SJCRH30 (cell line): ENCODE measurements around the gene TSPAN33. TPM values are rescaled to one million over a fixed set of nuclear protein-coding genes. Genes with fewer than 3 reads are reported as not detected.
A peak's percentile ranks its signal among the peaks of the same experiment; 100 is the strongest.
"Not testable (repeated sequence)": the region's sequence is repeated elsewhere in the genome, so short reads cannot be mapped to it uniquely, and the experiment has no call there.

ENCODE experiments used
- DNase-seq, 2 experiments: peaks; one replicate each; pipeline ENCODE4 v3.0.0-alpha.2; 2015 to 2020
- H3K27ac ChIP-seq: fragments of 250-450 bp; sonication (Bioruptor Pico); 2 replicates; pipeline ENCODE4 v1.5.1; 2020; ENCODE audit warnings: mild to moderate bottlenecking, moderate library complexity
- H3K27me3 ChIP-seq: fragments of 250-450 bp; sonication (Bioruptor Pico); 2 replicates; pipeline ENCODE4 v1.5.1; 2020; ENCODE audit warnings: mild to moderate bottlenecking, moderate library complexity
- H3K36me3 ChIP-seq: fragments of 250-450 bp; sonication (Bioruptor Pico); 2 replicates; pipeline ENCODE4 v1.5.1; 2020; ENCODE audit warnings: mild to moderate bottlenecking, moderate library complexity
- H3K4me1 ChIP-seq: fragments of 250-450 bp; sonication (Bioruptor Pico); 2 replicates; pipeline ENCODE4 v1.5.1; 2020; ENCODE audit warnings: mild to moderate bottlenecking, moderate library complexity
- H3K4me3 ChIP-seq: fragments of 250-450 bp; sonication (Bioruptor Pico); 2 replicates; pipeline ENCODE4 v1.5.1; 2020; ENCODE audit warnings: mild to moderate bottlenecking, moderate library complexity
- H3K9me3 ChIP-seq: fragments of 250-450 bp; sonication (Bioruptor Pico); replicated peaks from 2 replicates; pipeline ENCODE4 v1.5.1; 2020; ENCODE audit warnings: mild to moderate bottlenecking, moderate library complexity
- total RNA-seq: library from RNA; depleted of rRNA; stranded (reverse); fragments of >200 nt; shearing (Covaris generic); gene quantifications from 2 replicates; pipeline ENCODE4 v1.2.3, GENCODE V29; 2014; rRNA removed

TSPAN33 gene, protein sequence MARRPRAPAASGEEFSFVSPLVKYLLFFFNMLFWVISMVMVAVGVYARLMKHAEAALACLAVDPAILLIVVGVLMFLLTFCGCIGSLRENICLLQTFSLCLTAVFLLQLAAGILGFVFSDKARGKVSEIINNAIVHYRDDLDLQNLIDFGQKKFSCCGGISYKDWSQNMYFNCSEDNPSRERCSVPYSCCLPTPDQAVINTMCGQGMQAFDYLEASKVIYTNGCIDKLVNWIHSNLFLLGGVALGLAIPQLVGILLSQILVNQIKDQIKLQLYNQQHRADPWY
- 47.8 and 49.1 TPM in 2 replicates for total RNA-seq

DNA sequence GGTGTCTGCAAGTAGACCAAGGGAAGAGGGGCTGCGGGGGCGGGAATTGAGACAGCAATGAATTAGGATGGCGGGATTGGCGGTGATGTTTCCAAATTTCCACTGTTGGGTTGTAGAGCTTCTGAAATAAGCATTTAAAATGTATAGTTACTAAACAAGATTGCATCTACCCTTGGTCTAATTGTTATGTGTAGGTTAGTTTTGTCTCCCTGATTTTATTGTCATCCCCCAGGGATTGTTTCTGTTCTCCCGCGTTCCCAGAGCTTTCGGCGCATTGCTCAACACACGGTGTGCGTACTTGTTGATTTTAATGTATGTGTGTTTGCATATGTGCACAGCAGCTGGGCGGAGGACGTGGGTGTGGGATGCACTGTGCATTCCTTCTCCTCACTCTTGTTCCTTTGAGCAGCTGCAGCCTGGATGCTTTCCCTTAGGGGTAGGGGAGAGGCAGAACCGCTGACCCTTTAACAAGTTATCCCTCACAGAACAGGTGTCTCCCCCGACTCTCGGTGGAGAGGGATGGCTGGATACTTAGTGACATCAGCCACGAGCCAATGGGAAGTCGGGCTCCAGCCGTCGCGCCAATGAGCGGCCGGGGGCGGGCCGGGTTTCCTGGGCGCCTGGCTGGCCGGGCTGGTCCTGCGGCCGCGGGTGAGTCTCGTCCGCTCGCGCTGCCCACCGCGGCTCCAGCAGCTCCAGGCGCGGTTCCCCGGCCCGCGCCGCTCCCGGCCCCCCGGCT lies at the start of gene TSPAN33:
TSS of gene TSPAN33 (plus strand) at position 613 of the 739 bp plus-strand sequence. CDS start 274 bp downstream, outside the sequence.
- Histone ChIP-seq H3K4me1 (peaks cover 16% of the 10 kb centered on the region), H3K9me3 (no peaks in the 10 kb centered on the region), H3K27ac (no peak within 1 kb of the TSS), H3K27me3 (no peaks in the 10 kb centered on the region), H3K36me3 (no peaks in the 10 kb centered on the region), H3K4me3 (peak within 1 kb of the TSS; percentile 61)
- peak; percentile 94 to 97 for DNase-seq

DNA sequence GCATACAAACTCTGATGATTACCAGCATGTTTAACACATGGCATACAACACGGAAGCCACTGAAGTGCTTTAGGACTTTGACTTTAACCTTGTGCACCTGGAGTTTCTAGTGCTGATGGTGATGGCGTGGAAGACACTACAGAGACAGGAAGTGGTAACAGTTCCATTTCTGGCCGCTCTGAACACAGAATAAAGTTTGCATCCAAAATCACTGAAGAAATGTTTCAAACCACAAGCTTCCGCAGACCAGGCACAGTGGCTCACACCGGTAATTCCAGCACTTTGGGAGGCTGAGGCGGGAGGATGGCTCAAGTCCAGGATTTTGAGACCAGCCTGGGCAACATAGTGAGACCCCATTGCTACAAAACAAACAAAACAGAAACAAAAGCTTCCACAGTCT lies 49.2 kb upstream of the TSPAN33 start:
- Histone ChIP-seq H3K27me3 (no peaks in the 10 kb centered on the region), H3K9me3 (no peaks in the 10 kb centered on the region), H3K27ac (no peak overlapping the region), H3K4me1 (no peaks in the 10 kb centered on the region), H3K4me3 (no peak overlapping the region), H3K36me3 (no peaks in the 10 kb centered on the region)
- no peak for DNase-seq

DNA sequence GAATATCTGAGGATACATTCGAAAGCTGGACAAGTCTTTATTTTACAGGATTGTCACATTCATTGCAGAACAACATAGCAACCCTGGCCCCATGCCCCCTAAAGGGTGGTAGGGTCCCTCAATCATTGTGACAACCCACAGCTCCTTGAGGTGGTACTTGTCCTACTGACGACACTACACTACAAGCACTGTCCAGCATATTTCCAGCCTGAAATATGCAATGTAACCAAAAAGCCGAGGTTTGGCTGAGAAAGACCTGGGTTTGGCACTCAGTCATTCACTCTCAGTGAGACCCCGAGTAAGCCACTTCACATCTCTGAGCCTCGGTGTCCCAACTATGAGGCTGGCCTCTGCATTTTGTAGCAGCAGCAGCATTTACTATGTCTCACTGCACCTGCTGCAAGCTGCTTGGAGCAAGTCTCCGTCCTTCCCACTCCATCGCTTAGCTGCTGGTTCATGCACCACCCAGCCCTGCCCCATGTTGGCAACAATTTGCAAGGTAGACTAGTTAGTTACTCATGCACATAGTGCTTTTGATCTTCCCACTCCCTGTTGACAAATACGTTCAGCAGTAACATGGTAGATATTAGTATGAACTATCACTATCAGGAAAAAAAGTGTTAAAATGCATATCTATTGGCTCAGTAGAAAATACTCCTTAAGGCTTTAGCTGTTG lies 46.0 kb upstream of the TSPAN33 start:
- no peak for DNase-seq
- H3K4me3 ChIP-seq: no peak overlapping the region
- H3K36me3 ChIP-seq: no peaks in the 10 kb centered on the region
- no peak overlapping the region for H3K27ac ChIP-seq
- H3K9me3 ChIP-seq: no peaks in the 10 kb centered on the region
- H3K4me1 ChIP-seq: peaks cover 29% of the 10 kb centered on the region
- no peaks in the 10 kb centered on the region for H3K27me3 ChIP-seq

DNA sequence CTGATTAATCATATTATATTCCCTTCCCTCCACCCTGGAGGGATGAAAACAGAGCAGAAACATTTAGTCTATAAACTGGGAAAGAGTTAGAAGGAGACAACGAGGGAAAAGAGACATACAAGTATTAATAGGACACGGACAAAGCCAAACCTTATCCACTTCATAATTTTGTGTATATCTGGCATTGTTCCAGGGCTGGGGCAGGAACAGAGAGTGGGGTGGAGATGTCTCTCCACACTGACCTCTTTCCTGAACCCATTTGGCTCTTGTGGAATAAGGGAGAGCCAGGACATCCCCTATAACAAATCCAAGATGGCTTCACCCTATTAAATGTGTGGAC lies 43.7 kb upstream of the TSPAN33 start:
- no peak for DNase-seq
- Histone ChIP-seq H3K36me3 (no peaks in the 10 kb centered on the region), H3K27ac (no peak overlapping the region), H3K4me1 (peaks cover 46% of the 10 kb centered on the region), H3K9me3 (no peaks in the 10 kb centered on the region), H3K4me3 (no peak overlapping the region), H3K27me3 (no peaks in the 10 kb centered on the region)

DNA sequence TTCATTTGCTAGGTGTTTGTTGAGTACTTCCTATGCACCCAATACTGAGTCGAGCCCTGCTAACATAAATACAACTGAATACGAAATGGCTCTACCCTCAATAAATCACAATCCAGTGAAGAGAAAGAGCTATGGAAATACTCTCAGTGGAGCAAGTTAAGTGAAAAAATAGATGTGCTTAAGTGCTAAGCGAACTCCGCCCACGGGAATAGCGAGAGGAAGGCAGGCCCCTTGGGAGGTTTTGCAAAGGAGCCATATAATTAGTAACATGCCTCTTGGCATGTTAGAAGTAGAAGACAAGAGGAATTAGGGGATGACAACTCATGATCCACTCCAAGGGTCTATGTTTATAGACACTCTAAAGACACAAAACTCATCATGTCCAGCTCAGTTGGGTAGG lies 42.8 kb upstream of the TSPAN33 start:
- peak overlapping the region; percentile 95 for H3K27ac ChIP-seq
- H3K4me3 ChIP-seq: no peak overlapping the region
- no peaks in the 10 kb centered on the region for H3K27me3 ChIP-seq
- H3K4me1 ChIP-seq: peaks cover 46% of the 10 kb centered on the region
- no peak for DNase-seq
- no peaks in the 10 kb centered on the region for H3K9me3 ChIP-seq
- no peaks in the 10 kb centered on the region for H3K36me3 ChIP-seq

DNA sequence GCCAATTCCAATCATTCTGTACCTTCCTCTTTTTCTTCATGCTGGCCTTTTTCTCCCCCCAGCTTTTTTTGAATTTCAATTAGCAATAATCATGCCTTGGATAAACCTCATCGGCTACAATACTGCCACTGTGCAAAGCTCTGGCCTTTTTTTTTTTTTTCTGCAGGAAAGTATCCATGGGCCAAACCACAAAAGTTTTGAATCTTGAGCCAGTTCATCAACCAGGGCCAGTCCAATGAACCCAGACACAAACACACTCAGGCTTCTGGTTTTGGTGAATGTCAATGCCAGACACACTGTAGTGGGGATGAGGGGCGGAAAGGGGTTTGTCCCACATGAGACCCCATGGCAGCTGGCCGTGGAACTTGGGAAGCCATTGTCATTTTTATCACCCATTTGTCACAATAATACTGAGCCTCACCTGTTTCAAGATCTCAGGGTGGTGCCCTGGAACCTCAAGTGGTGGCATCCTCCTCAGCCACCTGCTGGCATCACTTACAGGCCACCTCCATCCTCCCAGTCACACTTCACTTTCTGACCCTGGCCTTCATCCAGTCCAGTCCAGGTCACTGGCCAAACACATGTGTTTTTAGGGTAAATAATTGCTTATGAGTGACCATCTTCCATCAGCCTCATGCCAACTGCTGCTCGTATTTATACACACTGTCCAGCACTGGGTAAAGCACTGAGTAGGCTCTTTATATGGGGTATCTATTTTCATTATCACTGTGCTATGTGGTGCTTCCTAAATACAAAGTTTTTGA lies 40.8 kb upstream of the TSPAN33 start:
- Histone ChIP-seq H3K4me3 (no peak overlapping the region), H3K9me3 (no peaks in the 10 kb centered on the region), H3K36me3 (no peaks in the 10 kb centered on the region), H3K4me1 (peaks cover 46% of the 10 kb centered on the region), H3K27me3 (no peaks in the 10 kb centered on the region), H3K27ac (peak overlapping the region; percentile 95)
- peak; percentile 83 to 92 for DNase-seq

DNA sequence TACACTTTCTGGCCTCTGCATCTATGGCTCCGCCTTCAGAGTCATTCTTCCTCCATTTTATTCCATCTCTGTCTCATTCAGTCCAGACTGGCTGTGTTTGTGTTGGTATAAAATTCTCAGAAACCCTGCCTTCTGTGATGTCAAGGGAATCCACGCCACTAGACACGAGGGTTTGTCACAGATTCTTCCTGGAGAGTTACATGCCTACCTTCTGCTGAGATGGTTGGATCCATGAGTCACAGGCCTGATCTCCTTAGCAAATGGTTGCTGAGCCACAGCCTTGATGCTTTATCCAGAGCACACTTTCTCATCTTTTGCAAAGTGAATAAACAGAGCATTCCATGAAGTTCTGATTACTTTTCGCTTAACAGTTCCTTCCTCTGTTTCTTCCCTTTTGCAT lies 35.9 kb upstream of the TSPAN33 start:
- Histone ChIP-seq H3K4me3 (no peak overlapping the region), H3K36me3 (no peaks in the 10 kb centered on the region), H3K4me1 (peaks cover 28% of the 10 kb centered on the region), H3K27ac (no peak overlapping the region), H3K9me3 (no peaks in the 10 kb centered on the region), H3K27me3 (no peaks in the 10 kb centered on the region)
- DNase-seq: no peak

DNA sequence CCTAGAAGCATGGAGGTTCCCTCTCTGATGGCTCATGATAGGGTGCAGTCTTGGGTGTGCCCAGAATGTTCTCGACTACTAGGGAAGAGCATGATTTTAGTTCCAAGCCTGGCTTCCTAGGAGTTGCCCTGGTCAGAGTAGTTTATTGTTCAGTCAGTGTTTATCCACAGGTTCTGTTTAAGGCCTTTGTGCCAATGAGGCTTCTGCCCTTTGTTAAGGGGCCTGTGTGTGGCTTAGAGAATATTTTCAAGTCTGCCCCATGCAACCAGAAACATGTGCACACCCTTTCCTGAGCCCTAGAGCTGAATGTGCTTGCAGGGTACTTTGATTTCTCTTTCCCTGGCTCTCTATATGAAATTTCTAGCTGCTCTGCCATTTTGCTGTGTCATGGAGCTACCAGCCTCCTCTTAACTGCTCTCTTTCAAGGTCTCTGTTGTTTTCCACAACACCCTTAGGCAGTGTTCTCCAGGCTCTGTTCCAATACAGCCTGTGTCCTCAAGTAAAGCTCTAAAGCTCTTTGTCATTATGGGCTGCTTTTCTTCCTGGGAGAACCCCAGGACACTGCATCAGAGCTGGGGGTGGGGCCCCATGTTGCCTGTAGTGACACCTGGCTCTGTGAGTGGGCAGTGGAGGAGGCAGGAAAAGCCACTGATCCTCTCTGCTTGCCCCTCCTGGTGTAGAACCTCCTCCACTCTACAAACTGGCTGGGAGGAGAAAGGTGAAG lies 34.1 kb upstream of the TSPAN33 start:
- no peaks in the 10 kb centered on the region for H3K36me3 ChIP-seq
- H3K27me3 ChIP-seq: no peaks in the 10 kb centered on the region
- peaks cover 14% of the 10 kb centered on the region for H3K4me1 ChIP-seq
- peak; percentile 56 to 83 for DNase-seq
- peaks cover 4% of the 10 kb centered on the region; the same call in 1 of the 2 replicates for H3K9me3 ChIP-seq
- peak overlapping the region; percentile 35 for H3K27ac ChIP-seq
- no peak overlapping the region for H3K4me3 ChIP-seq

DNA sequence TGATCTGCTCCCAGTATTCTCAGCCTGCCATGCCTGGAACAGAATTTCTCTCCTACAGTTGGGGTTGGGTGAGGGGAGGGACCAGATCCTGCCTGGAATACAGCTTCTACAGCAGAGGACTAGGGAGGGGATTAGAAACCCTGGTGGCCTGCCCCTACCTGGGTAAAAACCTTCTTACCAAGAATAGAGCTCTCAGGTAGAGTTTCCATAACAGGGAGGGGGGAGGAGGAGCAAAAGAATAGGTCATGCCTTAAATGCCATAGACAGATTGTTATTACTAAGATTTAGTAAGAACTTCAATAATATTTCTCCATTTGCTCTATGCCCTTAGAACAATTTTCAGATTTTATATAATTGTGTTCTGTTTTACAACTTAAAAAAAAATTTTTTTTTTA lies 33.5 kb upstream of the TSPAN33 start:
- H3K4me3 ChIP-seq: no peak overlapping the region
- peak overlapping the region; percentile 35; the same call in 1 of the 2 replicates for H3K27ac ChIP-seq
- peaks cover 12% of the 10 kb centered on the region for H3K4me1 ChIP-seq
- no peaks in the 10 kb centered on the region for H3K36me3 ChIP-seq
- no peaks in the 10 kb centered on the region for H3K27me3 ChIP-seq
- peaks cover 4% of the 10 kb centered on the region; the same call in 1 of the 2 replicates for H3K9me3 ChIP-seq
- DNase-seq: no peak

DNA sequence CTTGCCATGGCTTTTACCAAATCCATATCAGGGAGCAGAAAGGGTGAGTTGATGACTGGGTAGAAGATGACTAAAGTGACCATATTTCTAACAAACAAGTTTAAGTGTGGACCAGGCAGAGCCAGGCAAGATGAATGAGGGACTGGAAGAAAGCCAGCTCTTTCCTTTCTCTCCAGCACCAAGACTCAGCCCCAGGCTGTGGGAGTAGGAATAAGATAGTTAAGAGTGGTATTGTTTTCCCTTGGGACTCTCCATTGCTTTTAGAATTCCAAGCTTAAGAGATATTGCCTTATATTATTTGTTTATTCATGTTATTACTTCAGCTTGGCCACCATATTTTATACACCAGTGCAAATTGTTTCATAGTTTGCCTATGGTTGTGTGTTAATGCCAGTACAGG lies 28.8 kb upstream of the TSPAN33 start:
- Histone ChIP-seq H3K4me1 (peaks cover 4% of the 10 kb centered on the region), H3K9me3 (peaks cover 4% of the 10 kb centered on the region), H3K27ac (no peak overlapping the region), H3K36me3 (no peaks in the 10 kb centered on the region), H3K4me3 (no peak overlapping the region), H3K27me3 (no peaks in the 10 kb centered on the region)
- no peak for DNase-seq

DNA sequence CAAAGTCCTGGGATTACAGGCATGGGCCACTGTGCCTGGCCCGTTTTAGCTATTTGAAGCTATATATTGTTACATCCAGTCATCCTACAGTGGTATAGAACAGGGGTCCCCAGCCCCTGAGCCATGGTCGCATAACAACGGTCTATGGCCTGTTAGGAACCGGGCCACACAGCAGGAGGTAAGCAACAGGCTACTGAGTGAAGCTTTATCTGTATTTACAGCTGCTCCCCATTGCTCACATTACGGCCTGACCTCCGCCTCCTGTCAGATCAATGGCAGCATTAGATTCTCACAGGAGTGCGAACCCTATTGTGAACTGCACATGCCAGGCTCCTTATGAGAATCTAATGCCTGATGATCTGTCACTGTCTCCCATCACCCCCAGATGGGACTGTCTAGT lies 26.3 kb upstream of the TSPAN33 start:
- H3K9me3 ChIP-seq: peaks cover 4% of the 10 kb centered on the region

DNA sequence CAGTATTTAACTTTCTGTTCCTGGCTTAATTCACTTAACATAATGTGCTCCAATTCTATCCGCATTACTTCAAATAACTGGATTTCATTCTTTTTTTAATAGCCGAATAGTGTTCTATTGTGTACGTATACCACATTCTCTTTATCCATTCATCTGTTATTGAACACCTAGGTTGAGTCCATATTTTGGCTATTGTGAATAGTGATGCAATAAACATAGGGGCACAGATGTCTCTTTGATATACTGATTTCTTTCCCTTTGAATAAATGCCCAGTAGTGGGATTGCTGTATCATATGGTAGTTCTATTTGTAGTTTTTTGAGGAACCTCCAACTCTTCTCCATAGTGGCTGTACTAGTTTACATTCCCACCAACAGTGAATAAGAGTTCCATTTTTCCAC lies 25.5 kb upstream of the TSPAN33 start:
- H3K27me3 ChIP-seq: no peaks in the 10 kb centered on the region
- no peaks in the 10 kb centered on the region for H3K4me1 ChIP-seq
- no peaks in the 10 kb centered on the region for H3K36me3 ChIP-seq
- H3K9me3 ChIP-seq: peaks cover 4% of the 10 kb centered on the region
- no peak for DNase-seq
- no peak overlapping the region for H3K4me3 ChIP-seq
- H3K27ac ChIP-seq: no peak overlapping the region

More for the DNA sequence above, 26.3 kb upstream of the TSPAN33 start:
- Histone ChIP-seq H3K36me3 (no peaks in the 10 kb centered on the region), H3K4me3 (no peak overlapping the region), H3K4me1 (no peaks in the 10 kb centered on the region), H3K27me3 (no peaks in the 10 kb centered on the region), H3K27ac (no peak overlapping the region)
- peak; percentile 18 to 41 for DNase-seq

DNA sequence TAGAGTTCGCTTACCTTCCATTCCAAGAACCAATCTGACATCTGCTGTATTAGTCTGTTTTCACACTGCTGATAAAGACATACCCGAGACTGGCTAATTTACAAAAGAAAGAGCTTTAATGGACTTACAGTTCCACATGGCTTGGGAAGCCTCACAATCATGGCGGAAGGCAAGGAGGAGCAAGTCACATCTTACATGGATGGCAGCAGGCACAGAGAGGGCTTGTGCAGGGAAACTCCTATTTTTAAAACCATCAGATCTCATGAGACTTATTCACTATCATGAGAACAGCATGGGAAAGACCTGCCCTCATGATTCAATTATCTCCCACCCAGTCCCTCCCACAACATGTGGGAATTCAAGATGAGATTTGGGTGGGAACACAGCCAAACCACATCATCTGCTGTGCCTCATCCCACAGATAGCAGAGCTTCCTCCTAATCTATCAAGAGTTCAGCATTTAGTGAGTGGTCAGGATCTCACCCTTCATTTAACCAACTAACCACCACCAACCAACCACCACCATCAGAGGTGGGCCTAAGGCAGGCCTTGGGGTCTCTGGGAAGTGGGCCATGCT lies 22.9 kb upstream of the TSPAN33 start:
- H3K36me3 ChIP-seq, H3K4me3 ChIP-seq, H3K27ac ChIP-seq, DNase-seq, H3K27me3 ChIP-seq, H3K9me3 ChIP-seq, H3K4me1 ChIP-seq: not testable (repeated sequence)
